IPS-18a (cell line): ENCODE measurements around the gene PRKAR1B.

Experiments used
- H3K27ac ChIP-seq: one replicate; pipeline ENCODE4 v1.5.1; 2013; ENCODE audit warnings: low read length
- H3K27me3 ChIP-seq: one replicate; pipeline ENCODE4 v1.6.1; 2013; ENCODE audit warnings: mild to moderate bottlenecking, low read length; ENCODE audit not compliant: control insufficient read depth, insufficient read depth
- H3K36me3 ChIP-seq: one replicate; pipeline ENCODE4 v1.6.1; 2013; ENCODE audit warnings: low read depth, low read length; ENCODE audit not compliant: control insufficient read depth
- H3K4me1 ChIP-seq: one replicate; pipeline ENCODE4 v1.6.1; 2013; ENCODE audit warnings: low read depth, low read length; ENCODE audit not compliant: control insufficient read depth
- H3K4me3 ChIP-seq: one replicate; pipeline ENCODE4 v1.5.1; 2013; ENCODE audit warnings: low read length
- H3K9ac ChIP-seq: one replicate; pipeline ENCODE4 v1.6.1; 2013; ENCODE audit warnings: mild to moderate bottlenecking, low read length, moderate library complexity
- H3K9me3 ChIP-seq: one replicate; pipeline ENCODE4 v1.6.1; 2013; ENCODE audit warnings: low read depth, low read length; ENCODE audit not compliant: control insufficient read depth

The PRKAR1B gene

DNA sequence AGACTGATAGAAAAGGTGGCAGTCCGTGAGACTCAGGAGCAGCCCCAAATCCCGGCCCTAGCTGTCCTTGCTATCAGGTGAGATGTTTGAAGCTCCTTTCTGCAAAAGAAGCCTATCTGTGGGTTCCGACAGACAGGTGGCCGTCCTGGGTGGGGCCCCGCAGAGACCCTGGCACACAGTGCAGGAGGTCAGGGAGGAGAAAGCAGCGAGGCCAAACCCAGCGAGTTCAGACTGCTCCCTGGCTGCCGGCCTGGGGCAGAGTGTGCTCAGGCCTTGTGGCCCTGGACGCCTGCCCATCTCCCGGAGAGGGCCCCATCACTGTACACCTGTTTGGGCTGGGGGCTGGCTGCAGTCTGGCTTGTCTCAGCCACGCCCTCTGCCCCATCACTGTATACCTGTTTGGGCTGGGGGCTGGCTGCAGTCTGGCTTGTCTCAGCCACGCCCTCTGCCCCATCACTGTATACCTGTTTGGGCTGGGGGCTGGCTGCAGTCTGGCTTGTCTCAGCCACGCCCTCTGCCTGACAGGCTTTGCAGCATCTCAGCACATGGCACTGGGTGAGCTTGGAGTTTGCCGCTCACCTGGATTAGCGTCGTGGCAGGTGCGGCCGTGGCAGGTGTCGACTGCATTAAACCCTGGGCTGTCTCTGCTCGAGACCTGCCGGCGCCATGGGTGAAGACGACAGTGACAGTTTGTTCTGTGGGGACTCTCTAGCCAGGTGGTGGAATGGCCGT is 11.8 kb upstream of the PRKAR1B start:
- no peak overlapping the region for H3K27ac ChIP-seq
- H3K9ac ChIP-seq: no peak overlapping the region
- no peaks in the 10 kb centered on the region for H3K27me3 ChIP-seq
- H3K9me3 ChIP-seq: peaks cover 6% of the 10 kb centered on the region
- H3K4me1 ChIP-seq: no peaks in the 10 kb centered on the region
- no peak overlapping the region for H3K4me3 ChIP-seq
- peaks cover 16% of the 10 kb centered on the region for H3K36me3 ChIP-seq

GRCh38 chr7:738241-738640 is 11.2 kb upstream of the PRKAR1B start:
- no peak overlapping the region for H3K27ac ChIP-seq
- no peak overlapping the region for H3K9ac ChIP-seq

DNA sequence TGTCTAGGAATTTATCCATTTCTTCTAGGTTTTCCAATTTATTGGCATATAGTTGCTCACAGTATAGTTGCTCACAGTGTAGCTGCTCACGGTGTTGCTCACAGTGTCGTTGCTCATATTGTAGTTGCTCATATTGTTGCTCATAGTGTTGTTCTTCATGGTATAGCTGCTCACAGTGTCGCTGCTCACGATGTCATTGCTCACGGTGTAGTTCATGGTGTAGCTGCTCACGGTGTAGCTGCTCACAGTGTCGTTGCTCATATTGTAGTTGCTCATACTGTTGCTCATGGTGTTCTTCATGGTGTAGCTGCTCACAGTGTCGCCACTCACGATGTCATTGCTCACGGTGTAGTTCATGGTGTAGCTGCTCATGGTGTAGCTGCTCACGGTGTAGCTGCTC is 7.7 kb upstream of the PRKAR1B start:
- peaks cover 13% of the 10 kb centered on the region for H3K36me3 ChIP-seq
- H3K4me3 ChIP-seq: no peak overlapping the region
- H3K4me1 ChIP-seq: no peaks in the 10 kb centered on the region
- no peaks in the 10 kb centered on the region for H3K27me3 ChIP-seq
- no peak overlapping the region for H3K27ac ChIP-seq
- H3K9ac ChIP-seq: no peak overlapping the region
- peaks cover 6% of the 10 kb centered on the region for H3K9me3 ChIP-seq

More at GRCh38 chr7:738241-738640, 11.2 kb upstream of the PRKAR1B start:
- Histone ChIP-seq H3K27me3 (no peaks in the 10 kb centered on the region), H3K4me3 (no peak overlapping the region), H3K9me3 (peaks cover 6% of the 10 kb centered on the region), H3K36me3 (peaks cover 15% of the 10 kb centered on the region), H3K4me1 (no peaks in the 10 kb centered on the region)

DNA sequence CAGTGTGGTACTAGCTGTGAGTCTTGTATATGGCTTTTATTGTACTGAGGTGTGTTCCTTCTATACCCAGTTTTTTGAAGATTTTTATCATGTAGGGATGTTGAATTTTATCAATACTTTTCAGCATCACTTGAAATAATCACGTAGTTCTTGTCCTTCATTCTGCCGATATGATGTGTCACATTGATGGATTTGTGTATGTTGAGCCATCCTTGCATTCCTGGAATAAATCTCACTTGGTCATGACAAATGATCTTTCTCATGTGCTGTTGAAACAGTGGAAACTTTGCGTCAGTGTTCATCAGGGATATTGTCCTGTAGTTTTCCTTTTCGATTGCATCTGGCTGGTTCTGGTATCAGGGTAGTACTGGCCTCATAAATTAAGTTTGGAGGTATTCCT is 7.1 kb upstream of the PRKAR1B start:
- H3K36me3 ChIP-seq: peaks cover 11% of the 10 kb centered on the region
- H3K27me3 ChIP-seq: no peaks in the 10 kb centered on the region
- H3K4me3 ChIP-seq: no peak overlapping the region
- H3K4me1 ChIP-seq: no peaks in the 10 kb centered on the region
- H3K9me3 ChIP-seq: peaks cover 6% of the 10 kb centered on the region
- H3K27ac ChIP-seq: no peak overlapping the region
- H3K9ac ChIP-seq: no peak overlapping the region

DNA sequence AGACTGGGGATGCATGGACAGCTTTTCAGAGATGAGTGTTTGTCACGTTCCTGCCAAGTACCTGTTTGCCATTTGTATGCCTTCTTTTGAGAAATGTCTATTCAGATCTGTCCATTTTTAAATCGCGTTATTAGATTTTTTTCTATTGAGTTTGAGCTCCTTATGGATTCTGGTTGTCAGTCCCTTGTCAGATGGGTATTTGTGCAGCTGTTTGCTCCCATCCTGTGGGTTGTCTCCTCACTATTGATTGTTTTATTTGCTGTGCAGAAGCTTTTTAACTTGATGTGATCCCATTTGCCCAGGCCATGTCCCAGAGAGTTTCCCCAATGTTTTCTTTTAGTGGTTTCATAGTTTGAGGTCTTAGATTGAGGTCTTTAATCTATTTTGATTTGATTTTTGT is 5.5 kb upstream of the PRKAR1B start:
- peaks cover 7% of the 10 kb centered on the region for H3K36me3 ChIP-seq
- H3K27ac ChIP-seq: no peak overlapping the region
- no peak overlapping the region for H3K4me3 ChIP-seq
- no peaks in the 10 kb centered on the region for H3K27me3 ChIP-seq
- peaks cover 7% of the 10 kb centered on the region for H3K4me1 ChIP-seq
- H3K9me3 ChIP-seq: peaks cover 6% of the 10 kb centered on the region
- H3K9ac ChIP-seq: no peak overlapping the region

DNA sequence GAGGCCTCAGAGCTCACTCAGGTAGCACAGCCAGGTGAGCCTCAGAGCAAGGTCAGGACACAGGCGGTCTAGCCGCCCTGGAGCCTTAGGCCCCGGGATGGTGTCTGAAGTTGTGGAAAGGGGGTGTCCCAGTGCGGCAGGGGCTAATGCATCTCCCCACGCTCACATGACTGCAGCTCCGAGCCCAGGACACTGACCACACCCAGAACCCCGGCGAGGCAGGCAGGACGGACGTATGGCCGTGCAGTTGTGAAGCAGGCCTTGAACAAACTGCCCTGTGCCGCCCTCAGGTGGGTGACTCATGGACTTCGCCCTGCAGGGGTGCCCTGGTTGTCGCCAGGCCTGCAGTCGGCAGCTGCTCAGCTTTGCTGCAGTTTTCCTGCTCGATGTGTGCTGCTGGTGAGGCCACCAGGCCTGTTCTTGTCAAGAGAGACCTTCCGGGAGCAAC is 5.0 kb upstream of the PRKAR1B start:
- no peak overlapping the region for H3K27ac ChIP-seq
- H3K9me3 ChIP-seq: peaks cover 6% of the 10 kb centered on the region
- H3K36me3 ChIP-seq: peaks cover 7% of the 10 kb centered on the region
- no peaks in the 10 kb centered on the region for H3K27me3 ChIP-seq
- peaks cover 7% of the 10 kb centered on the region for H3K4me1 ChIP-seq
- H3K9ac ChIP-seq: no peak overlapping the region
- H3K4me3 ChIP-seq: no peak overlapping the region

- H3K4me1 ChIP-seq: peaks cover 7% of the 10 kb centered on the region
- H3K9ac ChIP-seq: no peak overlapping the region
These were observed 4.5 kb upstream of the PRKAR1B start for GRCh38 chr7:731440-732085.

GRCh38 chr7:730501-731439 is 3.7 kb upstream of the PRKAR1B start:
- Histone ChIP-seq H3K4me3 (no peak overlapping the region), H3K4me1 (peaks cover 11% of the 10 kb centered on the region), H3K9me3 (peaks cover 6% of the 10 kb centered on the region), H3K27ac (no peak overlapping the region), H3K36me3 (peaks cover 7% of the 10 kb centered on the region), H3K27me3 (no peaks in the 10 kb centered on the region), H3K9ac (no peak overlapping the region)

More at GRCh38 chr7:731440-732085, 4.5 kb upstream of the PRKAR1B start:
- H3K27ac ChIP-seq: no peak overlapping the region
- H3K36me3 ChIP-seq: peaks cover 7% of the 10 kb centered on the region
- H3K9me3 ChIP-seq: peaks cover 6% of the 10 kb centered on the region
- no peak overlapping the region for H3K4me3 ChIP-seq
- H3K27me3 ChIP-seq: no peaks in the 10 kb centered on the region

GRCh38 chr7:729140-730000 is 2.3 kb upstream of the PRKAR1B start:
- H3K9ac ChIP-seq: no peak overlapping the region
- peaks cover 10% of the 10 kb centered on the region for H3K36me3 ChIP-seq
- no peak overlapping the region for H3K27ac ChIP-seq

DNA sequence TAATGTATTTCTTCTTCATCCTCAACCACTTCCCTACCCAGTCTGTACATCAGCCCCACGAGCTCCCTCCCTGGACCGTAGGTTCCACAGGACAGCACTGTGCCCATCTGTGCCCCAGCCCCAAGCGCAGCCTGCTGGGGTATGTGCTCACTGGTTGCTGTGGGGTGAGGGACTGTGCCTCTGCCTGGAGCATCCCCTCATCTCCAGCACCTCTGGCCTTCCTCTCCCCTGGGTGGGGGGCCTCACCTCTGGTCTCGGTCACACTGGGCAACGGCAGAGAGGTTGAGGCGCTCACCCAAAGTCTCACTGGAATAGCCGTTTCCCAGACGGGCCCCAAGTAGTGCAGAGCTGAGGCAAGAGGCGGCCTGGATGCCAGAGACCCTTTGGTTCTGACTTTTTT is 1.5 kb upstream of the PRKAR1B start:
- Histone ChIP-seq H3K27ac (no peak overlapping the region), H3K27me3 (no peaks in the 10 kb centered on the region), H3K4me1 (peaks cover 11% of the 10 kb centered on the region), H3K36me3 (peaks cover 10% of the 10 kb centered on the region), H3K4me3 (peak overlapping the region; percentile 58), H3K9me3 (no peaks in the 10 kb centered on the region), H3K9ac (no peak overlapping the region)

More at GRCh38 chr7:729140-730000, 2.3 kb upstream of the PRKAR1B start:
- Histone ChIP-seq H3K27me3 (no peaks in the 10 kb centered on the region), H3K4me1 (peaks cover 11% of the 10 kb centered on the region), H3K9me3 (peaks cover 5% of the 10 kb centered on the region), H3K4me3 (no peak overlapping the region)
